HG02571 (cell line): ENCODE data around the gene JADE3.
"Not testable (repeated sequence)": the region's sequence is repeated elsewhere in the genome, so short reads cannot be mapped to it uniquely, and the experiment has no call there.

Experiments
- ATAC-seq: cut with Tn5 transposase; IDR thresholded peaks from one replicate; pipeline ENCODE4 v1.9.1; 2021; ENCODE audit warnings: mild to moderate bottlenecking, moderate library complexity; ENCODE audit not compliant: unreplicated experiment

The JADE3 gene

DNA sequence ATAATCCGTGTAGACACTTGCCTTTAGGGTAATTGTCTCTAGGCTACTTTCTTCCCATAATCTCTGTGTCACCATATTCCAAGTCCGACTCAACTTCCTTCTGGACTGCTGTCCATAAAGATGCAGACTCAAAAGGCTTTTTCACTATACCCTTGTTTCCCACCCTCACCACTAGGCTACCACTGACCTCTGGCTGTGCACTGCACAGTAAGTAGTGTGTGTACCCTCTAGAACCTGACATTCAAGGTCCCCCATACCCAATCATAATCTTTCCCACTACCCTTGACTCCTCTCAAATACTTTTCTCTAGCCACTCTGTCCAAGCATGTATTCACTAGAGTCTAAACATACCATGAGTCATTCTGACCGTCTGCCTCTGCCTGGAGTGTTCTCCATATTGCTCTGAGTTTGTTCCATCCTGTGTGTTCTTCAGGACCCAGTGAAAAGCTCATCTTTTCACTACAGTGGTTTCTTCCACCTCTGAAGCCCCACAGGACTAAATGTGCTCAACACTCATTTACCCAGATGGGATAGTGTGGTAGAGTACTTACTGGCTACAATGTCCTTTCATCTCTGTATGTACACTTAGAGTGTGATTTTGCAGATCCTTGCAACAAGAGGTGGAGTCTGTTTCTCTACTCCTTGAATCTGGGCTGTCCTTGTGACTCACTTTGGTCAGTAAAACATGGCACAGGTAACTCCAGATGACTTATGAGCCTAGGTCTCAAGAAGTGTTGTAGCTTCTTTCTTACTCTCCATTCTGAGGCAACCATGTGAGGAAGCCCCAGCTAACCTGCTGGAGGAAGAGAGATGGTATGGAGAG is 17.4 kb downstream of the JADE3 start:
- ATAC-seq = no peak

DNA sequence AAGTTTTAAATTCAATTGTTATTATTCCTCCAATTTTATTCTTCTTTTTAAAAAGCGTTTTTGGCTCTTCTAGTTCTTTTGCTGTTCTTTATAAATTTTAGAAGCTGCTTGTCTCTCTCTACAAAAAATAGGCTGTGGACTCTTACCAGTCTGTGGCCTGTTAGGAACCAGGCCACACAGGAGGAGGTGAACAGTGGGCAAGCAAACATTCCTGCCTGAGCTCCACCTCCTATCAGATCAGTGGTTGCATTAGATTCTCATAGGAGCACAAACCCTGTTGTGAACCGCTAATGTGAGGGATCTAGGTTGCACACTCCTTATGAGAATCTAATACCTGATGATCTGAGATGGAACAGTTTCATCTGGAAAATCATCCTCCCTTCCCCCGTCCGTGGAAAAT is 23.1 kb downstream of the JADE3 start:
- ATAC-seq = no peak

DNA sequence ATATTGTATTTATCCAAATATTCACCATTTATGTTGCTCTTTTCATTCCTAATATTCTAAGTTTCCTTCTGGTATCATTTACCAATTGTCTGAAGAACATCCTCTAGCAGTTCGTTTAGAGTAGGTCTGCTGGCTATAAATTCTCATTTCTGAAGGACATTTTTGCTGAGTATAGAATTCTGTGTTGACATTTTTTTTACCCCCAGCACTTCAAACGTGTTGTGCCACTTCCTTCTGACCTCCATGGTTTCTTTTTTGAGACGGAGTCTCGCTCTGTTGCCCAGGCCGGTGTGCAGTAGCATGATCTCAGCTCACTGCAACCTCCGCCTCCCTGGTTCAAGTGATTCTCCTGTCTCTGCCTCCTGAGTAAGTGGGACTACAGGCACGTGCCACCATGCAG is 26.4 kb downstream of the JADE3 start:
- ATAC-seq = no peak

DNA sequence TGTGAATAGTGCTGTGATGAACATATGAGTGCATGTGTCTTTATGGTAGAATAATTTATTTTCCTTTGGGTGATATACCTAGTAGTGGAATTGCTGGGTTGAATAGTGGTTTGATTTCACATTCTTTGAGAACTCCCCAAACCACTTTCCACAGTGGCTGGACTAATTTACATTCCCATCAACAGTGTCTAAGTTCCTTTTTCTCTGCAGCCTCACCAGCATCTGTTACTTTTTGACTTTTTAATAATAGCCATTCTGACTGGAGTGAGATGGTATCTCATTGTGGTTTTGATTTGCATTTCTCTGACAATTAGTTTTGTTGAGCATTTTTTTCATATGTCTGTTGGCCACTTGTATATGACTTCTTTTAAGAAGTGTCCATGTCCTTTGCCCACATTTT is 29.1 kb downstream of the JADE3 start:
- ATAC-seq = no peak

DNA sequence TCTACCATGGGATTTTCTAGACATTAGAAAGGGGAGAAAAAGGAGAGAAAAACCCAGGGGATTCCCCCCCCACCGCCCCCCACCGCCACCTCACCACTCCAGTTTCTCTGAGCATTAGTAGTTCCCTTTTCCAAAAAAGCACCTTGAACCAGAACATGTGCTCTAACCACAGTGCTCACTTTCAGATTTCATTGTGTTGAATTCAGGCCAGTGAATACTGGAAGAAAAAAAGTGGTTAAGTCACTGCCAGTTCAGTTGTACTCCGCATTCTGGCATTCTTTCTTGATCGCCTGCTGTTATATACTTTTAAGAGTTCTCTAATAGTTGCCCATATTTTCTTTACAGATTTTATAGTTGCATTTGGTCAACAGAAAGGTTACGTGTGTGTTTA is 40.9 kb downstream of the JADE3 start:
- ATAC-seq = peak; percentile 69

DNA sequence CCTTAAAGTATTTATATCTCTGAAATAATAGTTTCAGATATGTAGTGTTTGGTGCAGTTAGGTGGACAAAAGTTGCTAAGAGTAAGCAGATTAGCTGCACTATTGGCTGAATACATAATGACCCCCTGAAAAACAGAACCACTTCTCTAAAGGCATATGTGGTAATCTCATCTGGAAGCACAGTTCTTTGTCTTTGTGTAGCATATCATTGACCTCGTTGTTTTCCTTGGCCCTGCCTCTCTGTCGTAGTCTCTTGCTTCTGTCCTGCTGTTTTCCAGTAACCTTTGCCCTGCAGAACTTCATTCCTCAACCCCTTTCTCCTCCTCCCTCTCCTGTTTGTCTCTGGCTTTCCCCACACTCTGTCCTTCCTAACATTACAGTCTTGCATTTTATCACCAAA is 41.4 kb downstream of the JADE3 start:
- peak; percentile 25 for ATAC-seq

DNA sequence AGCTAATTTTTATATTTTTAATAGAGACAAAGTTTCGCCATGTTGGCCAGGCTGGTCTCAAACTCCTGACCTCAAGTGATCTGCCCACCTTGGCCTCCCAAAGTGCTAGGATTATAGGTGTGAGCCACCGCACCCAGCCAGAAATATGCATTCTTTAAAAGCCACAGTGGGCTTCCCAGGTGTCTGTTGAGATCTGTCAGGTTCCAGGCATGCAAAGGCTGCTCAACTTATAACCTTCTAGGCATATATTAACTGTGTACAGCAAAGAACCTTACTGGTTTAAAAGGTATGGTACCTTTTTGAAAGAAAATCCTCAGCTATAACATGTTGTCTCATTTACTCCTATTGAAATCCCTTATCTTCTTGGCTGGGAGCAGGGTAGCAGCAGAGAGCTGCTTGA is 42.5 kb downstream of the JADE3 start:
- no peak for ATAC-seq

DNA sequence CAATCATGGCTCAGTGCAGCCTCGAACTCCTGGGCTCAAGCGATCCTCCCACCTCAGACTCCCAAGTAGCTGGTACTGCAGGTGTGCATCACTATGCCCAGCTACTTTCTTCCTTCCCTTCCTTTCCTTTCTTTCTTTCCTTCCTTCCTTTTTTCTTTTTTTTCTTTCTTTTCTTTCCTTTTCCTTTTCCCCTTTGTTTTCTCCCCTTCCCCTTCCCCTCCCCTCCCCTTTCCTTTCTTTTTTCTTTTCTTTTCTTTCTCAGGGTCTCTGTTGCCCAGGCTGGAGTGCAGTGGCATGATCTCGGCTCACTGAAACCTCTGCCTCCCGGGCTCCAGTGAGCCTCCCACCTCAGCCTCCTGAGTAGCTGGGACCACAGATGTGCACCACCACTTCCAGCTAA is 44.4 kb downstream of the JADE3 start:
- not testable (repeated sequence) for ATAC-seq

DNA sequence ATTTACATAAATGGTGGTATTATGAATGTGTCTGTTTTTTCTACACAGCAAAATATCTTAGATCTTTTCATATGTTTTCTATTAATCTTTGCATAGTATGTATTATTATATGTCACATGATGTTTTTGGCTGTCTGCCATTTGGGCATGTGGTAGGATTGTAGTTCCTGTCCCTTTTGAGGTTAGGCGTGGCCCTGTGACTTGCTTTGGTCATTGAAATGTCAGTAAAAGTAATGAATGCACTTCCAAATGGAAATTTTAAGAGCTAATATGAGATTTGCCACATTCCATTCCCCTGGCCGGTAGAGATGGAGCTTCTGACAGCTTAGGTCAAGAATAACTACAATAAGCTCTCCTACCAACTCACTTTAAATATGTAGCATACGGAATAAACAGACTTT is 45.1 kb downstream of the JADE3 start:
- no peak for ATAC-seq

DNA sequence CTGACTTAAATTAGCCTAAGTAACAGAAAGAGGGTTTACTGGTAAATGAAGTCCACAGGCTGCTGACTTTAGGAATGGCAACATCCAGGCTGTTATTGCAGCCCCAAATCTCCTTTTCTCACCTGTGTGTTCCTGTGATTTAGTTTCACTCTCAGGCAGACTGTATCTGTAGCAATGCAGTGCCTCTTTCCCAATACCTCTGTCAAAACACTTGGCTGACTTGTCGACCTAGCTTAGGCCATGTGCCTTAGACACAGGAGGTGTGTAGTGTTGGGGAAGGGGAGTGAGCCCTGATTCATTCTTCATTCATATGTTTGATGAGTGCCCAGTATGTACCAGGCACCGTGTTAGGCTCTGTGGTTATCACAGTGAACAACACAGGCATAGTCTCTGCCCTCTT is 46.9 kb downstream of the JADE3 start:
- ATAC-seq = no peak

DNA sequence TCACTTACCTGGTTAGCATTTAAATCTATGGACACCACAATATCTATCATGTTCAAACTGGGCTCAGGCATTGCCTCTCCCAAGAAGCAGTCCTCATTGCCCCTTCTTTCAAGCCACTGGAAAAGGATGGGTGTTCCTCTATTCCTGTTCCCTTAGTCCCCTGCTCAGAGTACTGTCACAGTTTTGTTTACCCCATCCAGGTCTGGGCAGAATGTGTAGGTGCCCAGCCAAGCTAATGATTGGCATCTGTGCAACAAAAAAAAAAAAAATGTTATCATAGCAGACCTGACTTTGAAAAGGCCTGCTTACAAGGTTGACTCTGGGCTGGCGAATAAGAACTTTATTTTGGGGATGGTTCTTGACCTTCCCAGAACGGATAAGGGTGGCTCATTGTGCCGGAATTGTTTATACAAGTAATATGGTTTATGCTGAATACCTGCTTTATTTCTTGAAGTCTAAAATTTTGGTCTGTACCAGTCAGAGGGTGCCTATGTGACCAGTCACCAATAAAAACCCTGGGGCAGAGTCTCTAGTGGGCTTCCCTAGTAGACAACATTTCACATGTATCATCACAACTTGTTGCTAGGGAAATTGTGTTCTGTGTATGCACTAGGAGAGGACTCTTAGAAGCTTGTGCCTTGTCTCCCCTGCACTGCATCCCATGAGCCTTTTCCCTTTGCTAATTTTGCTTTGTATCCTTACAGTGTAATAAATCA is 47.9 kb downstream of the JADE3 start:
- no peak for ATAC-seq

DNA sequence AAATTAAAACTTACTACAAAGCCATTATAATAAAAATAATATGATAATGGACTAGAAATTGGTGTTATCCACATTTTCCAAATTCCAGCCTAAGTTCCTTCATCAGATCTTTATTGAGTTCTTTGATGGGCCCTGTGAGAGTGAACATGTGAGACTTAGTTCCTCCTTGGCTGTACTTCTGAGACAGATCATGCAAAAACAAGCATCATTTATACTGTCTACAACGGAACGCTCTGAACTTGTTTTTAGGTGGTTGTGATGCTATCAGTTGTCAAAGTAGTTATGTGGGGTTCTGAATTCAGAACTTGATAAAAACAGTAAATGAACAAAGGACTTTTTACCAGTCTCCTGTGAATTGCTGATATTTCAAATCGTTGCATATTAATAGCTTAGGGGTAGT is 48.9 kb downstream of the JADE3 start:
- no peak for ATAC-seq

DNA sequence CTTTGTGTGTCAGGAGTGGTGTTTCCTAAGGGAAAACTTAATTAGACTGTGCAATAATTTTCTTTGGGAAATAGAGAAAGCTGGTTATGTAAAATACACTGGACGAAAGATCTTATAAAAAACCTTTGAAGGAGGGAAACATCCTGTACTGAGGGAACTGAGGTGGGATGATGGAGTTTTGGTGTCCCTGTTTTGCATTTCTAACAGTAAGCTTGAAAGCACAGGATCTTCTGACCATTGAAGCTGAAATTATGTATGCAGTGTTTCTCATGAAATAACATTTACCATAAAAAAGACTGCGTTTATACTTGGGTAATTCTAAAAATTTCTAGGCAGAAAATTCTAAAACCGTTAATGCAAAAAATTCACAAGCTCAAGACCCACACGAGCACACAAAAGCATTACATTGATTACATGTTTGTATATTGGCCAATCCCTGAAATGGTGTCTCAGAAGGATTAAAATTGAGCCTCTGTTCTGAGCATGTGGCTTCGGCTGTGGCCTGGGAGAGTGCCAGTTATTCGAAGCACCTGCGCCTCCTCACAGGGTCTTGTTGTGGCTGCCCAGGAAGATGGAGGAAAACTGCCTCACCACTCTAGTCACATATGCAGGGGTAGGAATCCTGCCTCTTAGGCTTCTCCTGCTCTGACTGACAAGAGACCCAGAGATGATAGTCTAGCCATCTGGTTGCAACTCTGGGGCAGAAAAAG is 49.5 kb downstream of the JADE3 start:
- ATAC-seq = no peak

DNA sequence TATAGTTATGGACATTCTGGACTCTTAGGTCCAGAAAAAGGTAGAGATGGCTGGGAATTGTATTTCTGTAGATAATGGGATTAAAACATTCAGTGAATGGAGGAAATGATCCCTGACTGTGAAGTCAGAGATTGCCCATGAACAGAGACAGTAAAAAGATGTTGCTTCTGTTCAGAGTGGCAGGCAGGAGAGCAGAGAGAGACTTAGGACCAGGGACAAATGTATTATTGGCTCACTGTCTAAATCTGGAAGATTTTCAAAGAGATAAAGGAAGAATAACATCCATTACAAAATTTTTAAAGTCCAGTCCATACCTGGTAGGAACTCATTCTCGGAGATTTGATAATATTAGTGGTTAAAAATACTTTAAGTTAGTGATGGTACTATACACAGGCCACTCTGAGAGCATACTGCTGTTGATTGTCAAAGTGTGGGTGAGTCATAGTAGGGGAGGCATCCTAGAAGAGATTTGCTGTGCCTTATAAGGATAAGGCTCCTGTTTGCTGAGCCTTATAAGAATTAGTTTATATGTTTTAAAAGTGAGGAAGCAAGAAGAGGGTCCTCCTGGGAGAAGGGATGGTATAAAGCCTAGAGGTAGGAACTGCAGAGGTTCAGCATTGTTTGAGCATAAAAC is 53.0 kb downstream of the JADE3 start:
- ATAC-seq = no peak

DNA sequence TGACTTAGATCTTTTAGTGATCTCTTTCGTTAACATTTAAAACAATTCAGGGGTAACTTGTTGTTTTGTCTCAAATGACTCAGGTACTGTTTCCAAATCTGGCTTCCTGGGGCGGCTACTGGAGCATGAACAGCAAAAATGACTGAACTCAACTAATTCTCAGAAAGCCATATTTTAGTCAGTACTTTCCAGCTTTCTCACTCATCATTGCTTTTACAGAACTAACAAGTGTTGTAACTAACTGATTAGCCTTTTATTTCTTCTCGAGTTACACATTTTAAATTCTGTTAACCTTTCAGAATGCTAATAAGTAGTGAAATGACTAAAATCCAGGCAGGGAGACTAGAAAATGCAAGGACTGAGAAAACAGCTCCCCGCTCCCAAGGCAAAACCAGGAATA is 55.3 kb downstream of the JADE3 start:
- no peak for ATAC-seq

DNA sequence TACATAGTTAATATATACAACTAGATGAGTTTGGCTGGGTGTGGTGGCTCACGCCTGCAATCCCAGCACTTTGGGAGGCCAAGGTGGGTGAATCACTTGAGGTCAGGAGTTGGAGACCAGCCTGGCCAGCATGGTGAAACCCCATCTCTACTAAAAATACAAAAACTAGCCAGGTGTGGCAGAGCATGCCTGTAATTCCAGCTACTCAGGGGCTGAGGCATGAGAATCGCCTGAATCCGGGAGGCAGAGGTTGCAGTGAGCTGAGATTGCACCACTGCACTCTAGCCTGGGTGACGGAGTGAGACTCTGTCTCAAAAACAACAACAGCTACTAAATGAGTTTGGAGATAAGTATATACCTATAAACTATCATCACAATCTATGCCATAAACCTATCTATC is 64.8 kb downstream of the JADE3 start:
- not testable (repeated sequence) for ATAC-seq

DNA sequence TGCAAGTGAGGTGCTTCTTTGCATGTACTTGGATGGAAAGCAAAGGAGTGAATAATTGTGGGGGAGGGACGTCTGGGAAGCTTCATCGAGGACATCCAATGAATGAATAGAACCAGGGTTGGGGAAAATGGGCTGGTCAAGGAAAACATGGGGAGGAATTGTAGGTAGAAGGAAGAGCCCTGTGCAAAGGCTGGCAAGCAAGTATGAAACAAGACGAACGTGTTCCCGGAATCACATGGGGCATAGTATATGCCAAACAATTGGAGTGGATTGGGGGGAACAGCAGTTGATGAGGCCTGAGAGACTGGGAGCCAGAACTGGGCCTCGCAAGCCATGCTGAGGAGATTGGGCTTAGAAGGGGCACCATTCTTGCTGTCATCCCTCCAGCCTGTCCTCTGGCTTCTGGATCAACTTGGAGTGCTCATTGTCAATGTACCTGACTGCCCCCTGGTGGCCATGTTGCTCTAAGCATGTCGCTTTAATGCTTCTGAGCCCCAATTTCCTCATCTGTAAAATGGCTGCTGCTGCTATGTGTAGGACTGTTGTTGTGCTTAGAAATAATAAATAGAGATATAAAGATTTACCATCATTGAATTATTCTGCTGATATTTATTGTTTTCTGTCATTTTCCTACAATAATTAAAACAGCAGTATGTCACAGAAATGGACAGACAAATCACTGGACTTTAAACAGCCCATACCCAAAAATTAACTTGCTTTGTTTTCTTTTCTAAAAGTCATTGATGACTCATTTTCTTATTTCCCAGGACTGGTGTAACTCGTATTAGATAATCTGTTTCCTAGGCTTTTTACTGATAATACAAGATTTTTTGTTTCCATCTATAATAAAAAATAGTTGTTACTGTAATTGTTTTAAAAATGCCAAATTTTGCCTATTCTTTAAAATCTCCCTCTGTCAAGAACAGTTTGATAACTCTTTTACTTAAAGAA is 66.4 kb downstream of the JADE3 start:
- peak; percentile 74 for ATAC-seq

DNA sequence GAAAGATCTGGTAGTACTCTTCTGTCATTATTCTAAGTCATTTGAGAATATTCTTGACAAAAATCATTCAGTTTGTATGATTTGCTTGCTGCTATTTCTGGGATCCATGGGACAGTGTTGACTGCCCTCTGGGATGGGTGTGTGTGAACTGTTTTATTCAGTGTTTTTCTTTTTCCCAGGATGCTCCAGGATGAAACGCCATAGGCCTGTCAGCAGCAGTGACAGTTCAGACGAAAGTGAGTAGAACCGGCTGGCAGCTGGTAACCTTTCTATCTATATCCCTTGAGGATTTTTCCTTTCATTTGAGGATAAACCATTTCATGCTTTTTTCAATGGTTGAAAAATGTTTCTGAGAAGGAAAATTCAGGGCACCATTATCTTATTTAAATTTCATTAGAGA is 72.5 kb downstream of the JADE3 start:
- ATAC-seq = no peak

DNA sequence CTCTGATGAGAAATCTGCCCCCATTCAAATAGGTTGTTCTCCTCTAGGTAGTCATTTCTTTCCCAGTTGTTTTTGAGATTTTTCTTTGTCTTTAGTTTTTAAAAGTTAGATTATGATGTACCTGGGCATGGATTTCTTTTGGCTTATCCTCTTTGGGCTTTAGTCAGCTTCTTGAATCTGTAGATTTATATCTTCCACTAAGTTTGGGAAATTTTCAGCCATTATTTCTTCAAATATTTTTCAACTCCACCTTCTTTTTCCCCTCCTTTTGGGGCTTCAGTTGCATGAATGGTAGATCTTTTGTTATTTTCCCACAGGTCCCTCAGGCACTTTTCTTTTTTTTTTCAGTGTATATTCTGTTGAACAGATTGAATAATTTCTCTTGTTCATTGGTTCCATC is 77.3 kb downstream of the JADE3 start:
- no peak for ATAC-seq

DNA sequence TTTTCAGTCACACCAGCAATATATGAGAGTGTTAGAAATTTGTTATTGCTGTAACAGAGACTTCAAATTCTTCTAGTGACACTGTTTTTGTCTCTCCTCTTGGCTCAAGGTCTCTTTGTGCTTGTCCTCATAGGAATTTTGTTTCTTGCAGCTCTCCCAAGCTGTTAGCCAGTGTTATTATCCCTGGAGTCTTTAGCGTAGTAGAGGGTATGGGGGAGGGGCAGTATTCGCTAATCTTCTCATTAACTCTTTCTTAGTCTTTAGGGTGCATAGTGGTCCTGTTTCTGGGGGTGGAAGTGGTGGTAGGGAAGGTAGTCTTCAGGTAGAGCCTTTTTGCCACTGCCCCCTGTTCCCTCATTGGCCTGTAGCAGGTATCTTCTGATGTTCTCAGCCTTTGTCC is 79.4 kb downstream of the JADE3 start:
- no peak for ATAC-seq
